HG02970 (cell line): ENCODE data around the gene TNFRSF14.
"Not testable (repeated sequence)": the region's sequence is repeated elsewhere in the genome, so short reads cannot be mapped to it uniquely, and the experiment has no call there.

Source experiments
- ATAC-seq: cut with Tn5 transposase; IDR thresholded peaks from one replicate; pipeline ENCODE4 v1.9.1; 2021; ENCODE audit warnings: mild to moderate bottlenecking, moderate library complexity, moderate number of reproducible peaks; ENCODE audit not compliant: unreplicated experiment, low FRiP score

Gene TNFRSF14

DNA sequence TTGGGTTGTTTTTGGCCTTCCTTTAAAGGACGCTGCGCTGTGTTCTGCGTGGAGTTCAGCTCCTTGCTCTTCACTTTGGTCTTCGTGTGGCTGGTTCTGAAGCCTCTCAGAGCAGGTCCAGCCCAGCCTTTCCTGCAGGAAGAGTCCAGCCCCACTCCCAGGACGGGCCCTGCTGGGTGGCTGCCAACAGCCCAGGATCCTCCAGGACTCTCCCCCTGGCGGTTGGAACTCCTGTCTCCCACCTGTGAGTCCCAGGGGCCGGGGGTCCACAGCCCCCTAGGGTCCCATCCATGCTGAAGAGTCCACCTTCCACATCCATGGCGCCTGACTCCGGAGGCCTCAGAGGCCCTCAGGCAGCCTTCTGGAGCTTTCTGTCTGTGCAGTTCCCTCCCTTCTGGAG is 4.6 kb upstream of the TNFRSF14 start:
- ATAC-seq, result not testable (repeated sequence)

DNA sequence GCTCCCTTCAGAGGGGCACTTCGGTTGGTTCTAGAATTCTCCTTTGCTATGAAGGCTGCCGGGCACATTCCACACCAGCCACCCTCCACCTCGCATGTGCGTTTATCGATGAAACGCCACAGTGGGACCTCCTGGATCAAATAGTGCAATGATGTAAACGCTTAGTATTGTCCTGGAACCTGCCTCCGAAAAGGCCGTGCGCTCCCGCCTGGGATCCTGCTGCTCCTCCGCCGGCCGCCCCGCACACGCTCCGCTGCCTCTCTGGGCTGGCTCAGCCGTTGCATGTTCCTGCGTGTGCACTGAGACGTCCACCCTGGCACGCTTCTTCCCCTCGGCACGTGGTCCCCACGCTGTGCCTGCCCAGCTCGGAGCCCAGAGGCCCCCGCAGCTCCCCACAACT is 4.0 kb upstream of the TNFRSF14 start:
- ATAC-seq, result no peak

DNA sequence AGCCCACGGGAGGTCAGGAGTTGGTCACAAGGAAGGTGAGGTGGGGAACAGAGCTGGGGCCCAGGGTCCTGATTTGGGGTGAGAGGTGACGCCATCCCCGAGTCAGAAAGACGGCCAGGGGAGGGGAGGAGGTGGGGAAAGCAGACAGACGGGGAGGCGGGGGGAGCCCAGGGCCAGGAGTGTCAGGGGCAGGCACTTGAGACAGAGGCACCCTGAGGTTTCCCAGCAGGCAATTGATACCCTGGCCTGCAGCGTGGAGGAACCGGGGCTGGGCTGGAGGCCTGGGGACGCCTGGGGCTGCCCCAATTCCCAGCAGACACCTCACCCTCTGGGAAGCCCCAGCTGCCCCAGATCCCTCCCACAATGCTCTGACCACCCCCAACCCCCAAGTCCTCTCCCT is 3.1 kb upstream of the TNFRSF14 start:
- ATAC-seq, result not testable (repeated sequence)

DNA sequence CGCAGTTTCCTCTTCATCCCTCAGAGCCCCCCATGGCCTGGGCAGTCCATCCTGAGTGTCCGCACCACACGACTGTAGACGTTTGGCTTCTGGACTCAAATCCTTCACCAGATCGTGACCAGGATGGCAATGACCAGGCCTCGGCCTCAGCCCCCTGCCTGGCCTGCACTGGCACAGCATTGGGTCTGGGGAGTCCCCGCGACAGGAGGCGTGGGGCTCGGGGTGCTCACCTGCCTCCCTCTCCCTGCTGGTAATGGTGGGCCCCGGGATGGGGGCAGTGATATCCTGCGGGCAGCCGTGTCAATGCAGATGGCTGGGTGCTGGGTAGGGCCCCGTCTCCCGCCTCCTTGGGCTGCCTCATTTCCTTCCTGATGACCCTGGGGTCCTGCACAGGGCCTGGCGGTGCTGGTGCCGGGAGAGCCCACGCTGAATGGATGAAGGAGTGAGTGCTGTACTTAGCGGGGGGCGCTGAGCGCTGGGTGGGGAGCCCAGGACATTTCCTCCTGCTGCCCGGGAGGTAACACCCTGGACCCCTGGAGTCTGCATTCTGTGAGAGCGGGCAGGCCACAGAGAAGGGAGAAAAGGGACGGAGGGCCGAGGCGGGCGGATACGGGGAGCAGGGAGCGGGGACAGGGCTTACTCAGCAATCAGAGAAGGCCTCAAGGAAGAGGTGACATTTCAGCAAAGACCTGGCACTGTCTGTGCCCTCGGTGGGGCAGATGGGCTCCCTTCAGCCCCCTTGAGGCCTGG is 2.1 kb upstream of the TNFRSF14 start:
- ATAC-seq, result no peak

DNA sequence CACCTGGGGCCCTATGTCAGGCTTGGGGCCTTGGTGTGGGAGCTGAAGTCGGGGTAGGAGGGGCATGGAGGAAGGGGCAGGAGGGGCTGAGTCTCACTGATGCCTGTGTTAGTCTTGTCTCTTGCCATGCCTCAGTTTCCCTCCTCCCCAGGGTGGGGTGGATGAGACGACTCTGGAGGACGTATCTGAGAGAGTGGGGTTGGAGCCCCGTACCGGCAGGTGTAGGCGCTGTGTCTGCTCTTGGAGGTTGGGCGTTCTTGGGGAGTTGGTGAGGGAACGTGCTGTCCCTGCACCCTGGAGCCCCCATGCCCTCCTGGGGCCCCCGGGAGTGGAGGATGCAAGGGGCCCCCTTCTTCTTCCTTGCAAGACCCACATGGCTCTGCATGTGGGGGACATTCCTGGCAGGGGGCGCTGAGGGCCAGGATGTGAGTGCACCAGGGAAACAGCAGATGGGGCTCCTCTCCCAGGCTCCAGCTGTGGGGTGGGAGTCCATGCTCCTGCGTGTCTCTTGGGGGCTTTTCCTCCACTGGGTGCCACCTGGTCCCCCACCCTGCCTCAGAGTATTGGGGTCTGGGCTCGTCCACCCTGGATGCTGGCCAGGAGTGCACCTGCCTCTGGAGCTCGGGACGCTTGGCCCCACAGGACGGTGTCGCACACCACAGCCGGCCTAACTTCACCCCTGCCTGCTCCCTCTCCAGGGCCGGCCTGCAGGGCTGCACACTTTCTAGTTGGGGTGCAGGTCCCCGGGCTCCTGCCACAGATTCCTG is 1.4 kb upstream of the TNFRSF14 start:
- no peak for ATAC-seq

DNA sequence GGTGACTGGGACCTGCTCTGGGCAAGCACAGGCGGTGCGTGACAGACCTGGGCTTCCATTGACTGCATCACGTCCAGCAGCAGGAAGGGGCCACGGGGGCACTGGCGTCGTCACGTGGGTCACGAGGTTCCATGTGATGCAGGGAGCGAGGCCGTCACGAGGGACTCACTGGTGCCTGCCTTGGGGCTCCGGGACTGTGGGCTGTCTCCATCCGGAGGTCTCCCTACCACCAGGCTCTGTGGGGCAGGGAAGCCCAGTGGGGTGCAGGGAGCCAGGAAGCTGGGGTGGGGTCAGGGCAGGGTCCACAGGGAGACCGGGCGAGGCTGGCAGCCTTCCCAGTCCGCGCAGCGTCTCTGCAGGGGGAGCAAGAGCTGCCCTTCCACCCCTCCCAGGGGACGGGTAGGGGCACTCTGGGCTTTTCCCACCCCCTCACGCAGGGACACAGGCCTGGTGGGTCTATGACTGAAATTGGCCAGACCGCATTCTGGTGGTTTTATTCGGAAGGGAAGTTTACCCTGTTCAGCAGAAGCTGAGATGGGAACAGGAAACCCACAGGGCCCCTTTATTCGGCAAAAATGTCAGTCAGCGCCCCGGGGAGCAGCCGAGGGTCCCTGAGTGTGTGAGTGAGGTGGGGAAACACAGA is 416 bp upstream of the TNFRSF14 start:
- peak; percentile 32 for ATAC-seq

DNA sequence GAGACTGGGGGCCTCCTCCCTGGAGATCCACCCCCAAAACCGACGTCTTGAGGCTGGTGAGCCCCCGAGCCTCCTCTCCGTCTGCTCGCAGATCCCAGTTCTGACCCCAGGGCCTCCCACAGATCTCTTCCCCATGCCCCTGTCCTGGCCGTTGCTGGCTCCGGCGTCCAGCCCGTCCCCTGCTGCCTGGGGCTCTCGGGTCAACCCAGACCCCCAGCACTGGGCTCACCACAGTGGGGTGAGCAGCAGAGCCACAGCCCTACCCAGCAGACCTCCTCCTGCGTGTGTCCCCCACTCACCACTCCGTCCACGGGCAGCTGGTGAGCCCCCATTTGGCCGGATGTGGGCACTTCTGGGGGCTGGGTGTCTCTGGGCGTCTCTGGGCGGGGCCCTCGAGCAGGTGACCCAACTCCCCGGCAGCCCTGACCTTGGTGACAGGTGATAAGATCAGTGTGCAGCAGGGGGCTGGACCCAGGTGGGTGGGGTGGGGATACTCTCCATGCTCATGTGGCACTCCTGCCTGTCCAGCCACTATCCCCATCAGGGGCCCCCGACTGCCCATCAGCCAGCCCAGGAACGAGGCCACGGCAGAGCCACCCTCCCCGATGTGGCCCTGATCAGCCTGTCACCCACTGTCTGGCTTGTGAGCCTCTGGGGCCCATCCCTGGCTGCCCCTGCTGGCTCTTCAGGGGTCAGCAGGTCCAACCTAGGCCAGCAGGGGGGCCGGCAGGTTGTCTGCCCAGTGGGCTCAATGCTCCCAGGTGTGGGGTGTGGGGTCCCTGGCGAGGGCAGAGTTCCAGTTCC is 709 bp downstream of the TNFRSF14 start:
- no peak for ATAC-seq

DNA sequence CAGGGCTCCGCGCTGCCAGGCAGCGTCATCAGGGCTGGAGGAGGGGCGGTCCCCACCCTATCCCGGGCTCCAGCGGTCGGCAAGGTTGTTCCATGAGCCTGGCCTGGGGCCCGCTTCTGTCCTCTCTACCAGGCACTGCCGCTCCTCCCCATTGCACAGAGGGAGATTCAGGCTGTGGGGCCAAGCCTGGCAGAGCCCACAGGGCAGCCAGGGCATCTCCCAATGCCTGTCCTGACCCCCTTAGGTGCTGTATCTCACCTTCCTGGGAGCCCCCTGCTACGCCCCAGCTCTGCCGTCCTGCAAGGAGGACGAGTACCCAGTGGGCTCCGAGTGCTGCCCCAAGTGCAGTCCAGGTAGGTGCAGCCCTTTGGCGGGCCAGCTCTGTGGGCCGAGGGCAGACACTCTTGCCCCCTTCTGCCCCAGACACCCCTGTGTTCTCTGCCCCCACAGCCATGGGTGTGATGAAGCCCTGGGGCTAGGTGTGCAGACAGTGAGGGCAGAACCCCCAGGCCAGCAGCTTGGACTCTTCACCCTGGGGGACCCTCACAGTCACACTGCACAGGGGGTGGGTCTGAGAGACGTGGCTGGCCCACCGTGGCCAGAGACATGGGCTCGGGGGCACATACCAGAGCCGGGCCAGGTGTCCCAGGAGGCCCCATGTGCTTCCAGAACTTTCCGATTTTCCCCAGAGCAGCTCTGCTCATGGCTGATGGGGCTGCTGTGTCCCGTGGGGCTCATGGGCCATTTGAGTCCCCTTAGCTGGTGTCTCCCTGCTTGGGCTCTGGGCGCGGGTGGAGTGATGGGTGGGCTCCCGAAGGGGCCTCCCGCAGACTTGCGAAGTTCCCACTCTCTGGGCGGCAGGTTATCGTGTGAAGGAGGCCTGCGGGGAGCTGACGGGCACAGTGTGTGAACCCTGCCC is 1.6 kb downstream of the TNFRSF14 start:
- no peak for ATAC-seq

DNA sequence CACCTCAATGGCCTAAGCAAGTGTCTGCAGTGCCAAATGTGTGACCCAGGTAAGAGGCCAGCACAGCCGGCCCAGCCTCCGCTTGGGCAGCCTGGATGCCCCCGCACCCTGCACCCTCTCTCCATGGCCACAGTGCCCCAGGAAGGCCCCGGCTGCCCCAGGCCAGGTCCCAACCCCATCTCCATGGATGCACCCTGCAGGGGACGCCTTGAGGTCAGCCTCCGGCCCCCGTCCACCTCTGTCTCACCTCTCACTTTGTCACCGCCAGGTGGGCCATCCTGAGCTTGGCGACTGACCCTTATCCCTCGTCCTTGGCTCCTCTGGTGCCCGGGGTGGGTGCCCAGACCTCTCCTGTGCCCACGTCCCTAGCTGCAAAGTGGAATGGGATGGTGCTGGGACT is 2.2 kb downstream of the TNFRSF14 start:
- no peak for ATAC-seq

DNA sequence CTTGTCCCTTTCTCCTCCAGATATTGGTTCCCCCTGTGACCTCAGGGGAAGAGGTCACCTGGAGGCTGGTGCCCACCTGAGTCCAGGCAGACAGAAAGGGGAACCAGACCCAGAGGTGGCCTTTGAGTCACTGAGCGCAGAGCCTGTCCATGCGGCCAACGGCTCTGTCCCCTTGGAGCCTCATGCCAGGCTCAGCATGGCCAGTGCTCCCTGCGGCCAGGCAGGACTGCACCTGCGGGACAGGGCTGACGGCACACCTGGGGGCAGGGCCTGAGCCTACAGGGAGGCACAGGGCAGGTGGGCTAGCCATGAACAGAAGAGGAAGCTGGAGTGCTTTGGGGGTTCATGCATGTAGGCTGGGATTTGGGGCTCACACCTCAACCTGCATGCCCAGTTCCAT is 2.7 kb downstream of the TNFRSF14 start:
- no peak for ATAC-seq

DNA sequence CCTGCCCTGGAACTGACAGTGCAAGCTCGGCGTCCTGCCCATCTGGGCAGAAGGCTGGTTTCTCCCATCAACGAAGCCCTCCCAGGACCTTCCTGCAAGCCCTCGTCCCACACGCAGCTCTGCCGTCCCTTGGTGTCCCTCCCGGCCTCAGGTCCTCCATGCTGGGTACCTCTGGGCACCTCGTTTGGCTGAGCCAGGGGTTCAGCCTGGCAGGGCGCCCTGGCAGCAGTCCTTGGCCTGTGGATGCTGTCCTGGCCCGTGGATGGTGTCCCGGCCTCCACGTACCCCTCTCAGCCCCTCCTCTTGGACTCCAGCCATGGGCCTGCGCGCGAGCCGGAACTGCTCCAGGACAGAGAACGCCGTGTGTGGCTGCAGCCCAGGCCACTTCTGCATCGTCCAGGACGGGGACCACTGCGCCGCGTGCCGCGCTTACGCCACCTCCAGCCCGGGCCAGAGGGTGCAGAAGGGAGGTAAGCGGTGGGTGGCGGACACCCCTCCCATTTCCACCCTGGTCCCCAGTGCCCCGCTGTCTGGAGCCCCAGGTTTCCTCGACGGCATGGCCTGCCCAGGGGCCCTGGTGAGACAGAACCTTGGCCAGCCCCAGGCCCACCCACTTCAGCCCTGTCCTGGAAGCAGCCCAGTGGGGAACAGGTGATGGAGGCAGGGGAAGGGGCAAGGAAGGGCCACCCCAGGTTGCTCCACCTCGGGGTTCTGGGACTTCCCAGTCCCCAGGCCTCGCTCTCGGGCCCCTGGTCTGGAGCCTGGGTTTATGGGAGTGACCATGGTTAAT is 3.5 kb downstream of the TNFRSF14 start:
- no peak for ATAC-seq

DNA sequence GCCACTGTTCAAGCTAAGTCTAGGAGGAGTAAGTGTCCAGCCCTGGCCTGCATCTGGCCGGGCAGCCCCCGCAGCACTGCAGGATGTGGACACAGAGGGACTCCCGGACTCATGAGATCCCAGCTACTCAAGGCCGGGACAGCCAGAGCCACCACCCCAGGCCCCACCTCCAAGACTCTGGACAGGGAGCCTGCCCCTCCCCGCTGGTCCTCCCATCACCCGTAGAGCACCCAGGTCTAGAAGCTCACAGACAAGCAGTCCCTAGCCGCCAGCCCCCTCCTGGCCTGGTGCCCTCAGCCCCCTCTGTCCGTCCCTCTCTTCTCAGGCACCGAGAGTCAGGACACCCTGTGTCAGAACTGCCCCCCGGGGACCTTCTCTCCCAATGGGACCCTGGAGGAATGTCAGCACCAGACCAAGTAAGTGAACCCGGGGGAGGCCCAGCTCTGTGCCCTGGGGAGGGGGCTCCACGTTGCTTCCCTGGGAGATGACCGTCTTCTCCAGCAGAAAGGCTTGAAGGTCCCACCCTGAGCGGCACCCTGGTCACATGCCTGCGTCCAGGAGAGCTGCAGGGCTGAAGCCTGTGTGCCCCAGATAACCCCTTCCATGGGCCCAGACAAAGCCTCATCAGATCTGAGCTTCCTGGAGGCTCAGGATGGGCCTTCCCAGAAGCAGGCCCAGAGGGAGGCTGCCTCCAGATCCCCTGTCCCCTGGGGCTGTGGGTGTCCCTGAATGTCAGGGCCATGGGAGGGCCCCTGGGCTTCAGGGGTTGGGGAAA is 4.3 kb downstream of the TNFRSF14 start:
- ATAC-seq, result no peak

DNA sequence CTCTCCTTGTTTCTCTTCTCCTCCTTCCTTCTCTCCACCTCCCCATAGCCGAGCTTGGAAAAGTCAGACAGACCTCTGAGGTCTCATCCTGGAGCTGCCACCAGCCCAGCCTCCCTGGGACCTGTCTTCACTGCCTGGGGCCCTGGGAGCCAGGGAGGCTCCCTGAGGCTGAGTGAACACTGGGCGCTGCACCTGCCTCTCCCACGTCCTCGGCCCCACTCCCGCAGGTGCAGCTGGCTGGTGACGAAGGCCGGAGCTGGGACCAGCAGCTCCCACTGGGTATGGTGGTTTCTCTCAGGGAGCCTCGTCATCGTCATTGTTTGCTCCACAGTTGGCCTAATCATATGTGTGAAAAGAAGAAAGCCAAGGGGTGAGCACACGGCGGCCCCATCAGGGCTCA is 5.3 kb downstream of the TNFRSF14 start:
- no peak for ATAC-seq

DNA sequence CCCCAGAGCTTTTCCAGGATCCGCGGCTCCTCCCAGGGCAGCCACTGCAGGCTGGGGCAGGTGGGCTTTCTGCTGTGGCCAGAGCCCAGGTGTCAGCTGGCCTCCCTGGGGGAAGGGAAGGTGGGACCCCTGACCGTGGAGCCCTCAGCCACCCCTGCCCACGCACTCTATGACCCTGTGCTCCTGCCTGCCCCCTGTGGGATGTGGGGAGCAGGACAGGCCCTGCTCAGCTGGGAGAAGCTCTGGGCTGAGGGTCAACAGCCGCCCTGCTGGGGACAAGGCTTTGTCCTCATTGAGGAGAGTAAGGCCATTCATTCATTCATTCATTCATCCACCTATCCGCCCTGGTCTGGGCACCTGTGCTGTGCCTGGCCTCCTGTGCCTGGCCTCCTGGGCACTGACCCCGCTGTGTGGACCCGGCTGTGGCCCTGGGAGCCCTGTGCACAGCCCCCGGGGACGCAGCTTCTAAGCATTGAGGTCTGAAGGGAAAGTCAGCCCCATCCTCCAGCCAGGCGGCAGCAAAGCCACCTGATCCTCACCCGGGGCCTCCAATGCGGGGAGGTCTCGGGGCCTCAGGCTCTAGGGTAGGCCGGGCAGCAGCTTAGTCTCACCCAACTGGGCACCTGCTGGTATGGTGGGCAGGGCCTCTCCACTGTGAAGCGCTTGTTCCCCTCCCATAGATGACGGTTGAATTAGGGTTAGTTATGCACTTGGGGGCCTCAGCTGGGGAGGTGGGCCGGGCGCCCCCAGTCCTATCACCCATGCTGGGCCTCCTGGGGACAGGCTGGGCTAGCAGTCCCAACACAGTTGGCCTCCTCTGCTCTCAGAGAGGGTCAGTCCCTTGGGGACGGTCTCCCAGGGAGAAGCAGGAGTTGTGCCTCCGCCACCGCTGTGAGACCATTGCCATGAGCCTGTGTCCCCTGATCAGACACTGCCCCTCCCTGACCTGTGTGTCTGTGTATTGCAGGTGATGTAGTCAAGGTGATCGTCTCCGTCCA is 6.0 kb downstream of the TNFRSF14 start:
- ATAC-seq, result no peak

DNA sequence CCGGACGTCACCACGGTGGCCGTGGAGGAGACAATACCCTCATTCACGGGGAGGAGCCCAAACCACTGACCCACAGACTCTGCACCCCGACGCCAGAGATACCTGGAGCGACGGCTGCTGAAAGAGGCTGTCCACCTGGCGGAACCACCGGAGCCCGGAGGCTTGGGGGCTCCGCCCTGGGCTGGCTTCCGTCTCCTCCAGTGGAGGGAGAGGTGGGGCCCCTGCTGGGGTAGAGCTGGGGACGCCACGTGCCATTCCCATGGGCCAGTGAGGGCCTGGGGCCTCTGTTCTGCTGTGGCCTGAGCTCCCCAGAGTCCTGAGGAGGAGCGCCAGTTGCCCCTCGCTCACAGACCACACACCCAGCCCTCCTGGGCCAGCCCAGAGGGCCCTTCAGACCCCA is 7.0 kb downstream of the TNFRSF14 start:
- no peak for ATAC-seq

DNA sequence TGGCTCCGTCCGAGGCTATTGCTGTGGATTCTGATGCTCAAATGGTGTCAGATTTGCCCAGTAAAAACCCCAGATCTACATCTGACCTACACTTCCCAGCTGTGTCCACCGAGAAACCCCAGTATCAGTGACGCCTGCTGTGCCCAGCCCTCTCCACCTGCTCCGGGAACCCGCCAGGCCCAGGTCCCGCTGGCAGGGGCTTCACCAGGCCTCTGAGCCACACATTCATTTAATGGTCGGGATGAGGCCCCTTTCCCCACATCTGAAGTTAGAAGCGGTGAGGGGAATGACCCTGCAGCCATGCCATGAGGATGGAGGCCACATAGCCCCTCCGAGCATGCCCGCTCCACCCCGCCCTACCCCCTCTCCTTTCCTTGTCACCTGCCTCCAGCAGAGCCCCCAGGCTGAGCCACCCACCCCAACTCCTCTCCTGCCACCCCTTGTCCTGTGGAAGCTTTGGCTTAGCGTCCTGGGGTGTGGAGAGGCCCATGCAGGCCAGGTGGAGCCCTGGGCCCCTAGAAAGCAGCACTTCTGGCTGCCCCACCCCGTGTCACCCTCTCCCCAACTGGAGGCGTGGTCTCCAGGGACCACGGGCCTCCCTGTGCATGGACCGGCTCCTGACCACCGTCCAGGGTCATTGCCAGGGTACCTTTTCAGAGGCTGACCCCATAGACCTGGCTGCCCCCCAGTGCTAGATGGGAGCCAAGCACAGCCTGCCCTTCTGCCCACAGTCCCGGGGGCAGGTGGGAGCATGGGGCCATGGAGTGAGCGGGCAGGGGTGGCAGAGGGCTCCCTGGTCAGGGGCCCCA is 8.0 kb downstream of the TNFRSF14 start:
- ATAC-seq, result no peak
